Choroid plexus epithelial cell (primary cell): ENCODE results near the gene ZFAND5.

Experiments
- DNase-seq: peaks from one replicate; pipeline ENCODE4 v3.0.0-alpha.2; 2010; ENCODE audit warnings: low read depth
- H3K4me3 ChIP-seq: 2 replicates; pipeline ENCODE4 v1.5.1; 2011; ENCODE audit warnings: low read depth, mild to moderate bottlenecking, control low read depth, low read length, moderate library complexity
- CTCF ChIP-seq: conservative IDR thresholded peaks from 2 replicates; pipeline ENCODE4 v1.5.1; 2011; ENCODE audit warnings: low read depth, mild to moderate bottlenecking, control low read depth, inconsistent platforms, low read length, moderate library complexity

Gene ZFAND5

DNA sequence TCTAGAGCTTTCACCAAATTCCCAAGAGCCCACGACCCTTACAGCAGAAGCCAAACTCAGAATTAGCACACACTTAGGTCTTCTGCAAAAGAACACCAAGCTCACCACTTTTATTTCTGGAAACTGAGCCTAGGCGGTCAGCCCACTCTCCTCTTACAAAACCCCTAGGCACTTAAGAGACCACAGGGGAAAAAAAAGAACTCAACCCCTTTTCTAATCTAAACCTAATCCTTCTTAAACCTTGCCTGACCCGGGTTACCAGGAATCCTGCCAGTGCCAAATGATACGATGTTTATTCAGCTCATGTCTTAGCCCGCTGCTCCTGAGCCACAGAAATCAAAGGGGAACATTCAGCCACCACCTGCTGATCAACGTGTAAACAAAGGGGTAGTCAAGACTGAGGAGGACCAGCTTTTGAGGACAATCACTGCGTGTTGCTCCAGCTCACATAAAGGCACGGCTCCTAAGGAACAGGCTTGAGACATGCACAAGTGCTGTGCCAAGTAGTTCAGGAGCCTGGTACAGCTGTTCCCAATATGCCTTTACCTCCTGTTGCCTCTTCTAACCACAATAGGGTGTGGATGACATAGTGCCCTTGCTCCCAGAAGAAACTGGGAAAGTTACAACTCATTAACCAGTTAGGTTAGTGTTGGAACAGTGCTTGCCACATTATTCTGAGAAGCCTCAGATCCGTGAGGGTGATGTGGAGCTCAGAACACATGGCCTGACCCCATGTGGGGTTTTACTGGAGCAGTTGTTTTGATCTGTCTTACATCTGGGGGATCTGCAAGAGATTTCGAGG, 49.3 kb downstream of the ZFAND5 start:
- H3K4me3 ChIP-seq: no peak overlapping the region
- no peak for TF ChIP-seq CTCF
- peak; percentile 87 for DNase-seq

DNA sequence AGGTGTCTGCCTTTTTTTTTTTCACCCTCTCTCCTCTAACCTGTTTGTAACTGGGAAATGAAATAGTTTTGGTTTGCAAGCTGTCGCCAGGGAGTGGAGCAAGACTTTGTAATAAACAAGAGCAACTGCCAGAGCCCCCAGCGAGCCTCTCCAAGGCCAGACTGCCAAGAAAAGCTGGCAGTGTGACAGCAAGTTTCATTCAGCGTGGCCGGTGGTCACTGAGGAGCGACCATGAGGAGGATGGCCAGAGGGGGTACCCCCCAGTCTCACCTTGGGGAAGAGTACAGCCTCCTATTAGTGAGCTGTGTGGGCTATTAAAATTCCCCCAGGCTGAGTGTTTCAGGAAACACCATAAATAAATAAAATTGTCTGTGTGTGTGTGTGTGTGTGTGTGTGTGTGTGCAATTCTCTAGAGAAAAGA, 49.9 kb downstream of the ZFAND5 start:
- TF ChIP-seq CTCF: peak; percentile 12
- peak overlapping the region; percentile 23 for H3K4me3 ChIP-seq
- DNase-seq: peak; percentile 90

DNA sequence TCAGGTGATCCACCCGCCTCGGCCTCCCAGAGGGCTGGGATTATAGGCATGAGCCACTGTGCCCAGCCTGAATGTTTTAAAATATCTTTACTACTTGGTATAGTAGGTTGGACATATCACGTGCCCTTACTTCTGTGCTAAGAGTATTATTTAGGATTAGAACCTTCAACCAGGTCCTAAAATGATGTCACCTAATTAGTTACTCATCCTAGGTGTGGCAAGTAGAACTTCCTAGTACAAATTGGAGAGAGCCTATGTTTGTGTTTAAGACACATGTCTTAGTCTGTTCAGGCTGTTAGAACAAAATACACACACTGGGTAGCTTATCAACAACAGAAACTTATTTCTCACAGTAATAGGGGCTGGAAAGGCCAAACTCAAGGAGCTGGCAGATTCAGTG, 51.5 kb downstream of the ZFAND5 start:
- H3K4me3 ChIP-seq: no peak overlapping the region
- no peak for DNase-seq
- TF ChIP-seq CTCF: no peak

DNA sequence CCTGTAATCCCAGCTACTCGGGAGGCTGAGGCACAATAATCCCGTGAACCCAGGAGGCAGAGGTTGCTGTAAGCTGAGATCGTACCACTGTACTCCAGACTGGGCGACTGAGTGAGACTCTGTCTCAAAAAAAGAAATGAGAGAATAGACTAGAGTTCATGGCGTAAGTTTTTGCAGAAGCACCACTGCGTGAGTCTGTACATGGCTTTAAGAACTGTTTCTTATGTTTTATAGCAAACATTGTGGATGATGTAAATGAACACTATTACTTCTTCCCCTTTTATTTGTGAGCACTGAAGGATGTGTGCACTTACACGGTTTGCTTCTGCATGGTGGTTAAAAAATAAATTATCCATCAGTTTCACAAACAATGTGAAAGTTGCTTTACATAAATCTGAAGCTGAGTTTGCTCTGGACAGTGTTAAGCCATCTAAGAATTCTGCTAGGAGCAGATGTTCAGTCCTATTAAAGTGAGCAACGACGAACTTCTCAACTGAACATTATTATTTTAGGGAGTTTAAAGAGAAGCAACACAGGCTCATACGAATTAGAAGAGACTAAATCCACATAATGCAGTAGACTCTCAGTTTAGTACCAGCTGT, 52.5 kb downstream of the ZFAND5 start:
- H3K4me3 ChIP-seq: no peak overlapping the region
- no peak for TF ChIP-seq CTCF
- DNase-seq: no peak

GRCh38 chr9:72309364-72310133, 55.5 kb downstream of the ZFAND5 start:
- H3K4me3 ChIP-seq: no peak overlapping the region
- DNase-seq: no peak
- TF ChIP-seq CTCF: no peak

GRCh38 chr9:72306761-72307160, 58.2 kb downstream of the ZFAND5 start:
- H3K4me3 ChIP-seq: no peak overlapping the region
- no peak for TF ChIP-seq CTCF
- no peak for DNase-seq
